ENCODE measurements around the gene PATL2.

Gene PATL2

GRCh38 chr15:44663410-44664308, 47.5 kb downstream of the PATL2 start, which contains the start of gene SPG11:
SPG11 (minus strand) TSS chr15:44663662; CDS start chr15:44663647, 15 bp downstream.
- Histone ChIP-seq H3K4me3 (peak within 1 kb of the TSS; percentile 92), H3K27ac (peak within 1 kb of the TSS; percentile 94 to 98)
- TF ChIP-seq CTCF (IDR thresholded peaks at IDR 0.05) = peak; percentile 92
- peak; percentile 98 for DNase-seq (ENCODE audit: low spot score)

GRCh38 chr15:44662478-44663409, 48.4 kb downstream of the PATL2 start:
- no peak for TF ChIP-seq CTCF (IDR thresholded peaks at IDR 0.05)
- H3K4me3 ChIP-seq = peak overlapping the region; percentile 92
- peak overlapping the region; percentile 94 to 98 for H3K27ac ChIP-seq
- peak; percentile 81 for DNase-seq (ENCODE audit: low spot score)

- H3K27ac ChIP-seq = no peak overlapping the region
- TF ChIP-seq CTCF (IDR thresholded peaks at IDR 0.05) = no peak
- no peak overlapping the region for H3K4me3 ChIP-seq
- DNase-seq (ENCODE audit: low spot score) = no peak
Observed at GRCh38 chr15:44661576-44661975, 49.5 kb downstream of the PATL2 start.

GRCh38 chr15:44659056-44659455, 52.1 kb downstream of the PATL2 start:
- Histone ChIP-seq H3K27ac (no peak overlapping the region), H3K4me3 (no peak overlapping the region)
- no peak for TF ChIP-seq CTCF (IDR thresholded peaks at IDR 0.05)
- no peak for DNase-seq (ENCODE audit: low spot score)

- no peak overlapping the region for H3K27ac ChIP-seq
- no peak overlapping the region for H3K4me3 ChIP-seq
- no peak for TF ChIP-seq CTCF (IDR thresholded peaks at IDR 0.05)
- no peak for DNase-seq (ENCODE audit: low spot score)
Observed at GRCh38 chr15:44657378-44657777, 53.7 kb downstream of the PATL2 start.

- TF ChIP-seq CTCF (IDR thresholded peaks at IDR 0.05) = no peak
- no peak for DNase-seq (ENCODE audit: low spot score)
- Histone ChIP-seq H3K27ac (no peak overlapping the region), H3K4me3 (no peak overlapping the region)
Observed at GRCh38 chr15:44656913-44657312, 54.2 kb downstream of the PATL2 start.

Measured in coronary artery (tissue), 2 donors.